MCF 10A (cell line): ENCODE measurements around the gene ECHS1. TPM values are rescaled to one million over a fixed set of nuclear protein-coding genes. Genes with fewer than 3 reads are reported as not detected.
A peak's percentile ranks its signal among the peaks of the same experiment; 100 is the strongest.

Experiments used
- BruUV-seq: library from RNA; stranded (reverse); fragments of 400-500 nt; replicated peaks from 2 replicates; lab custom pipeline; 2021; lab: Mats Ljungman, UMichigan
- CTCF ChIA-PET: fragments of 300-600 bp; sonication (Branson Sonifier 250); formaldehyde crosslinking; extraction: SDS; loops from one replicate; lab custom pipeline; 2021; ENCODE audit warnings: antibody characterized with exemption, inconsistent platforms; lab: Yijun Ruan, JAX
- POLR2A ChIA-PET: fragments of 300-600, 350-650 bp; sonication (Branson Sonifier 250); formaldehyde crosslinking; extraction: SDS; loops from one replicate; lab custom pipeline; 2020; ENCODE audit warnings: antibody characterized with exemption, inconsistent platforms; lab: Yijun Ruan, JAX
- DNase-seq: peaks from one replicate; pipeline ENCODE4 v3.0.0-alpha.2; 2018; ENCODE audit not compliant: unreplicated experiment
- H3K27ac Mint-ChIP-seq: one replicate; pipeline ENCODE4 v1.8.0; 2022; ENCODE audit warnings: mild to moderate bottlenecking, low read depth, mixed read lengths; ENCODE audit not compliant: unreplicated experiment
- H3K27me3 Mint-ChIP-seq: one replicate; pipeline ENCODE4 v1.8.0; 2022; ENCODE audit warnings: mixed read lengths; ENCODE audit not compliant: insufficient read depth, unreplicated experiment
- H3K36me3 Mint-ChIP-seq: one replicate; pipeline ENCODE4 v1.8.0; 2022; ENCODE audit warnings: mild to moderate bottlenecking, moderate library complexity, mixed read lengths; ENCODE audit not compliant: insufficient read depth, unreplicated experiment
- H3K4me1 Mint-ChIP-seq: one replicate; pipeline ENCODE4 v1.8.0; 2022; ENCODE audit warnings: mixed read lengths; ENCODE audit not compliant: insufficient read depth, unreplicated experiment
- H3K4me3 Mint-ChIP-seq: one replicate; pipeline ENCODE4 v1.8.0; 2022; ENCODE audit warnings: mild to moderate bottlenecking, moderate library complexity, mixed read lengths; ENCODE audit not compliant: unreplicated experiment
- H3K9me3 Mint-ChIP-seq: one replicate; pipeline ENCODE4 v1.8.0; 2022; ENCODE audit warnings: mixed read lengths; ENCODE audit not compliant: unreplicated experiment
- CTCF ChIP-seq: fragments of 200-600 bp; IDR thresholded peaks from one replicate; pipeline ENCODE4 v1.8.0; 2022; ENCODE audit warnings: antibody characterized with exemption, mild to moderate bottlenecking; ENCODE audit not compliant: unreplicated experiment
- intact Hi-C: fragments of 100-400 bp; cut with micrococcal nuclease; formaldehyde crosslinking; loops from 2 replicates; pipeline ENCODE4 v1.14.1; 2022
- microRNA-seq: library from miRNA; unstranded; fragments of <30 nt; microRNA quantifications from one replicate; pipeline ENCODE4 v1.2.0, GENCODE V29; 2022
- total RNA-seq: library from RNA; stranded (reverse); gene quantifications from 2 replicates; pipeline ENCODE4 v1.2.3, GENCODE V29; 2022

ECHS1 gene
- total RNA-seq, 1 experiment from 2014 or later: 82.7 TPM

GRCh38 chr10:133315847-133316246 is 57.3 kb downstream of the ECHS1 start:
- H3K4me1 Mint-ChIP-seq: peaks cover 12% of the 10 kb centered on the region
- H3K4me3 Mint-ChIP-seq: no peak overlapping the region
- peaks cover 13% of the 10 kb centered on the region for H3K27me3 Mint-ChIP-seq
- CTCF ChIA-PET: interaction anchor here (0.7 to 3.2 kb wide), 5 partner anchors 9 to 479 kb away, joined by 3 to 29 read pairs (median 3); no protein-coding TSS in a partner anchor
- TF ChIP-seq CTCF: no peak
- POLR2A ChIA-PET: no interaction called here
- peaks cover 10% of the 10 kb centered on the region for H3K36me3 Mint-ChIP-seq
- H3K27ac Mint-ChIP-seq: no peak overlapping the region
- no peaks in the 10 kb centered on the region for H3K9me3 Mint-ChIP-seq
- no TSS peak for BruUV-seq
- DNase-seq: no peak
- intact Hi-C loops: loop anchor here (10.0 kb wide), 1 partner anchor 661 kb away; no protein-coding TSS in a partner anchor

GRCh38 chr10:133314911-133315310 is 58.2 kb downstream of the ECHS1 start:
- no TSS peak for BruUV-seq
- Mint-ChIP-seq H3K27ac (peak overlapping the region; percentile 43), H3K27me3 (peaks cover 13% of the 10 kb centered on the region), H3K36me3 (peaks cover 15% of the 10 kb centered on the region), H3K9me3 (no peaks in the 10 kb centered on the region), H3K4me1 (peaks cover 12% of the 10 kb centered on the region), H3K4me3 (no peak overlapping the region)
- TF ChIP-seq CTCF: no peak
- POLR2A ChIA-PET: no interaction called here
- no peak for DNase-seq
- CTCF ChIA-PET: interaction anchor here (0.6 to 3.2 kb wide), 9 partner anchors 8 to 302 kb away, joined by 3 to 29 read pairs (median 4); no protein-coding TSS in a partner anchor
- intact Hi-C loops: loop anchor here (10.0 kb wide), 1 partner anchor 660 kb away; no protein-coding TSS in a partner anchor

- no peaks in the 10 kb centered on the region for H3K27me3 Mint-ChIP-seq
- H3K9me3 Mint-ChIP-seq: no peaks in the 10 kb centered on the region
- H3K4me1 Mint-ChIP-seq: peaks cover 4% of the 10 kb centered on the region
- no TSS peak for BruUV-seq
- no peak for TF ChIP-seq CTCF
- CTCF ChIA-PET: interaction anchor here (0.5 to 3.2 kb wide), 4 partner anchors 10 to 410 kb away, joined by 3 to 29 read pairs (median 7); no protein-coding TSS in a partner anchor
- POLR2A ChIA-PET: interaction anchor here (0.8 kb wide), 1 partner anchor 45 kb away, joined by 3 read pairs; the partner anchor contains the start of gene FUOM
- no peak overlapping the region for H3K4me3 Mint-ChIP-seq
- no peak overlapping the region for H3K27ac Mint-ChIP-seq
- H3K36me3 Mint-ChIP-seq: peaks cover 15% of the 10 kb centered on the region
- no peak for DNase-seq
- intact Hi-C loops: loop anchor here (10.0 kb wide), 1 partner anchor 658 kb away; no protein-coding TSS in a partner anchor
Measured at GRCh38 chr10:133313192-133313591, 60.0 kb downstream of the ECHS1 start.

GRCh38 chr10:133312769-133313145 is 60.4 kb downstream of the ECHS1 start:
- DNase-seq: no peak
- ChIA-PET CTCF (interaction anchor here (0.6 kb wide), 1 partner anchor 17 kb away, joined by 3 read pairs; no protein-coding TSS in a partner anchor), POLR2A (no interaction called here)
- Mint-ChIP-seq H3K27ac (no peak overlapping the region), H3K4me3 (no peak overlapping the region), H3K36me3 (peaks cover 19% of the 10 kb centered on the region), H3K27me3 (no peaks in the 10 kb centered on the region), H3K9me3 (no peaks in the 10 kb centered on the region), H3K4me1 (peaks cover 8% of the 10 kb centered on the region)
- no peak for TF ChIP-seq CTCF
- BruUV-seq: no TSS peak
- intact Hi-C loops: loop anchor here (10.0 kb wide), 1 partner anchor 658 kb away; no protein-coding TSS in a partner anchor

Small RNAs within 50 kb of the gene (microRNA-seq; reads per million reads assigned to microRNA genes)
- gene MIR3944: 6.5 reads per million, percentile 41 among the genes with 10 or more reads in this experiment

Other genes with a start within 250 kb of the ECHS1 start
- 2.1 and 2.4 TPM in 2 replicates for gene KNDC1, start 213.1 kb downstream of the ECHS1 start, total RNA-seq
- gene UTF1, start 143.1 kb downstream of the ECHS1 start, total RNA-seq: not detected in 2 replicates
- not detected in 2 replicates for gene VENTX, start 135.5 kb downstream of the ECHS1 start, total RNA-seq
- 20.2 and 23.2 TPM in 2 replicates for gene ADAM8, start 96.5 kb downstream of the ECHS1 start, total RNA-seq
- 95.9 and 96.2 TPM in 2 replicates for gene TUBGCP2, start 64.5 kb downstream of the ECHS1 start, total RNA-seq
- gene ZNF511, start 64.4 kb downstream of the ECHS1 start, total RNA-seq: 28.9 and 42.7 TPM in 2 replicates
- not detected in 2 replicates for gene CALY, start 36.5 kb downstream of the ECHS1 start, total RNA-seq
- gene PRAP1, start 26.0 kb downstream of the ECHS1 start, total RNA-seq: not detected in 2 replicates
- 16.6 and 22.6 TPM in 2 replicates for gene FUOM, start 15.3 kb downstream of the ECHS1 start, total RNA-seq
- 1.2 and 1.8 TPM in 2 replicates for gene PAOX, start 5.9 kb upstream of the ECHS1 start, total RNA-seq
- 71.6 and 74.3 TPM in 2 replicates for gene MTG1, start 20.8 kb upstream of the ECHS1 start, total RNA-seq
- not detected in 2 replicates for gene SPRN, start 51.3 kb upstream of the ECHS1 start, total RNA-seq
- gene SCART1, start 80.6 kb upstream of the ECHS1 start, total RNA-seq: 0.93 and 1.3 TPM in 2 replicates
- not detected in 2 replicates for gene CYP2E1, start 154.0 kb upstream of the ECHS1 start, total RNA-seq
- not detected in 2 replicates for gene SYCE1, start 192.2 kb upstream of the ECHS1 start, total RNA-seq